Measurements from ENCODE around the gene MBD5.

MBD5 gene

GRCh38 chr2:148110184-148110583 is 89.3 kb downstream of the MBD5 start:
- DNase-seq (ENCODE audit: low read depth in 2 of 2), result no peak

DNA sequence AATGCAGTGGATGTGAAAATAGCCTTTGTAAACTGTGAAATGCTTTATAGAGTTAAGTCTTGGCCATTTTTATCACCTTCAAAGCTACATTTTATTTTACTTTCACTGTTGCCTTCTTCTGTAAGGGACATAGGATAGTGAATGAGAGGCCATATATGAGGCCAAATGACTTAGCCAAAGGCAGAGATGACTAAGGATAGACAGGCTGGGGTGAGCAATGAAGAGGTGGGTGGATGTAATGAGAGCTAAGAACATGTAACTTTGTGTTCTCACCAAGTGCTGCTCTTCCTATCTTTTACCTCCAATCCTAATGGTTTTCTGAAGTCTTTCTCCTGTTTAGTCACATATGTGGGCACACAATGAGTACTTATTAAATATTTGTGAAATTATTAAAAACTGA is 101.9 kb downstream of the MBD5 start:
- DNase-seq (ENCODE audit: low read depth in 2 of 2), result no peak

DNA sequence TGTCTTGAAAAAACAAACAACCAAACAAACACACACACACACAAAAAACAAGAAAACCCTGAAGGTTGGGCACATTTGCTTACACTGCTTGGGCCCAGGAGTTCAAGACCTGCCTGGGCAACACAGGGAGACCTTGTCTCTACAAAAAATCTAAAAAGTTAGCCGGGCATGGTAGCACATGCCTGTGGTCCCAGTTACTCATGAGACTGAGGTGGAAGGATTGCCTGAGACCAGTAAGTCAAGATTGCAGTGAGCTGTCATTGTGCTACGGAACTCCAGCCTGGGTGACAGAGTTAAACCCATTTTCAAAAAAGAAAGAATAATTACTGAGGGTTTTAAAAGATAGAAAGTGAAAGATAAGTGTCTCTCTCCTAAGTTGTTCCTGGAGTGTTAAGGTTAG is 103.4 kb downstream of the MBD5 start:
- DNase-seq (ENCODE audit: low read depth in 2 of 2), result no peak

DNA sequence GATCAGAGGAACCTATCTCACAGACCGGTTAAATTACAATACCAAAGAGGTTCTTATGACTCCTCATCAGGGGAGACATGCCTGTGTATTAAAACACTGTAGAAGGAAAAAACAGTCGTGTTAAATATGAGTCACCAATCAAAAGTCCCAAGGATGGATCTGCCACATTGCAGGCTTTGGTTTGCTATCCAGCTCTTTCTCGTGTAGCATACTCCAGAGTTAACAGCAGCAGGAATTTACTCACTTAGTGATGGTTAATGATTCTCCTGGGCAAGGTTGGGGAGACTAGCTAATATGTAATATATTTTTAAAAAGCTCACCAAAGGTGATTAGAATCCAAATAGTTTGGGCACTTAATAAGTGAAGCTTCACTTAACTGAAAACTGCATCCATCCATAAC is 109.7 kb downstream of the MBD5 start:
- DNase-seq (ENCODE audit: low read depth in 2 of 2), result no peak

- DNase-seq (ENCODE audit: low read depth in 2 of 2), result no peak
Measured at GRCh38 chr2:148132412-148132811, 111.5 kb downstream of the MBD5 start.

DNA sequence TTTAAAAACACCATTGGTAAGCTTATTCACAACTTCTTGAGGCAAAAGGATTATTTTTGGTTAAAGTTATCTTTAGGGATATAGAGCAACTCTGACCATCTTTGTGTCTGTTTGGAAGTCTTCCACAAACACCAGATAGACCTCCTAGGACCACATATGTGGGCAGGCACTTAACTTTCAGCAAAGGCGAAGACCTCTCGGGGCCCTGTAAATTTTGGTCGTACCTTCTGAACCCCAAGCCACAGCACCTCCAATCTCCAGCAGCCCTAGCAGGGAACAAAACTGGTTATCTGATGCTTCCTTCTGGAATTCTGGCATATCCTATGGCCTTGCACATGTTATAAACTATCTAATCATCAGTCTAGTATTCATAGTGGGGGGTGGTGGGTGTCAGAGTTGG is 114.8 kb downstream of the MBD5 start:
- no peak for DNase-seq (ENCODE audit: low read depth in 2 of 2)

GRCh38 chr2:148136441-148136840 is 115.5 kb downstream of the MBD5 start:
- no peak for DNase-seq (ENCODE audit: low read depth in 2 of 2)

GRCh38 chr2:148161909-148162435 is 141.1 kb downstream of the MBD5 start:
- no peak for DNase-seq (ENCODE audit: low read depth in 2 of 2)

GRCh38 chr2:148162871-148163270 is 142.0 kb downstream of the MBD5 start:
- DNase-seq (ENCODE audit: low read depth in 2 of 2), result no peak

- DNase-seq (ENCODE audit: low read depth in 2 of 2), result no peak
Measured at GRCh38 chr2:148165975-148166374, 145.1 kb downstream of the MBD5 start.

DNA sequence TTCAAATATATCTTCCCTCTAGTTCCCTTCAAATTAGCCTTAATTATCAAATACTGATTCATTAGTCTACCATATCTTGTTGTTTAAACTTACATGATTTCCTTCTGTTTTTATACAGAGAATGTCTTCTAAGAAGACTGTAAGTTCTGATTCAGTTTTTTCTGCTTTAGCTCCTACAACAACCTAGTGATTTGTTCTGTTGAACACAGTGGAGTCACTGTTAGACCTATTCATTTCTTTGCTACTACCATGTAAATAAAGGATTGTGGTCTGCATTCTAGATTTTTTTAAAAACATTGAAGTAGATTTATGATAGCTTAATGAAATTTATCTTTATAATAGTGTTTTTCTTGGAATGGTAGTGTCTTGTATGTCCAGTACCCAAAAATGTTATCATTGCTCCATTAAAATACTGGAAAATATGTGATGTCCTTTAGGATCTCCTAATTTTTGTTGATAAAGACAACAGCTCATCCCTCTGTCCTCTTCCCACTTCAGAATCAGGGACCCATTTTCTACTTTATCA is 146.4 kb downstream of the MBD5 start:
- DNase-seq (ENCODE audit: low read depth in 2 of 2), result no peak

- no peak for DNase-seq (ENCODE audit: low read depth in 2 of 2)
Measured at GRCh38 chr2:148167855-148168254, 147.0 kb downstream of the MBD5 start.

DNA sequence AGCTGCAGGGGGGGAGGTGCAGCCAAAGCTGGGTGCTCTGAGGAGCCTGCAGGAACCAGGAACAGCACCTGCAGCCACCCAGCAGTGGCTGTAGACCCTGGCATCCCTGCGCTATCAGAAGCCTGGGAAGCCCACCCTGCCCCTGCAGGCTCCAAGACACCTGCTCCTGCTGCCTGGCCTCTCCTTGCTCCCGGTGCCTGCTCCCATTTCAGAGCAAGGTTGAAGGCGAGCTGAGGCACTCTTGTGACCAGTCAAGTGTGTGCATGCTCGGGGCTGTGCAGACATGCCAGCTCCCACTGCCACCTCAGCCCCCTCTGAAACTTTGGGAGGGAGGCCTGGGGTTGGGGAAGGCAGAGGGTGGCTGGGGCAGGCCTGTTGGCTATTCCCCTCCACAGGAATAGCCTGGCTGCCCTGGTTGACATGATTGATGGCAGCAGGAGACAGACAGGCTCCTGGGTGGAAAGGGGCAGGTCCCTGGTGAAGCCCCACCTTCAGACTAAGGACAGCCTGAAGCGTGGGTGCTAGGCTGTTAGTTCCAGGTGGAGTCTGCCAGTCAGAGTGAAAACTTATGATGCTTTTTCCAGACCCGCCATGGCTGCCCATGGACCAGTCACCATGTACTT is 151.4 kb downstream of the MBD5 start:
- DNase-seq (ENCODE audit: low read depth in 2 of 2), result no peak

DNA sequence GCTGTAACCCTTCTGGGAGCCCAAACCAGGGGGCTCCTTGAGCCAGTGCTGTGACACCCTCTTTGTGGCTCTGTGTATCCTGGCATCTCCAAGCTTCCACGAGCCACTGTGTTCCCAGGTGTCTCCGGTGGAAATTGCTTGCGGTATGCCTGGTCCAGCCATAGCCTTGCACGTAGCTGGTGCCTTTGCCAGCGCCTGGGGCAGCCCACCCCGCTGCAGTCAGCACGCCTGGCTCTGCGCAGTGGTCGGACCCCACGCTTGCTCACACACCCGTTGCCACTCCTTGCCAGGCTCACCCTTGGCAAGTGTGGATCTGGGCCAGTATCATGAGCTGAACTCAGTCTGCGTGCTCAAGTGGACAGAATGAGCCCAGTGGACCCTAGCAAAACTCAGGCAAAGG is 152.3 kb downstream of the MBD5 start:
- no peak for DNase-seq (ENCODE audit: low read depth in 2 of 2)

GRCh38 chr2:148177559-148177958 is 156.7 kb downstream of the MBD5 start:
- DNase-seq (ENCODE audit: low read depth in 2 of 2), result no peak

- DNase-seq (ENCODE audit: low read depth in 2 of 2), result no peak
Measured at GRCh38 chr2:148179724-148180123, 158.8 kb downstream of the MBD5 start.

DNA sequence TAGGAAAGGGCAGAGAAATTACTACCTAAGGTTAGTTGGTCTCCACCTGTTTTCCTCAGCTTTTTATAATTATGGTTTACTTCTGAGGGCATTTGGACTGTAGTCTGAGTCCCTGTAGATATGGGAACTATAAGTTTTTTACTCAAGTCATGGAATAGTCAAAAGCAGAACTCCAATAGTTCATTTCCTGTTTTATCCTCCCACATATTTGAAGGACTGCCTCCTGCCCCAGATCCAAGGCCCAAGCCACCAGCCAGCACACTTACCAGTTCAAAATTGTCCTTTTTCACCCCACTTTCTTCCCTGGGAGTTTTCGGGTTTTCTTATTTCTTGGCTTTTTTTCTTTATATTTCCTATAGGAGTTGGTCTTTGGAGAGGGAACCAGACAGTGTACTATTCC is 164.1 kb downstream of the MBD5 start:
- no peak for DNase-seq (ENCODE audit: low read depth in 2 of 2)

DNA sequence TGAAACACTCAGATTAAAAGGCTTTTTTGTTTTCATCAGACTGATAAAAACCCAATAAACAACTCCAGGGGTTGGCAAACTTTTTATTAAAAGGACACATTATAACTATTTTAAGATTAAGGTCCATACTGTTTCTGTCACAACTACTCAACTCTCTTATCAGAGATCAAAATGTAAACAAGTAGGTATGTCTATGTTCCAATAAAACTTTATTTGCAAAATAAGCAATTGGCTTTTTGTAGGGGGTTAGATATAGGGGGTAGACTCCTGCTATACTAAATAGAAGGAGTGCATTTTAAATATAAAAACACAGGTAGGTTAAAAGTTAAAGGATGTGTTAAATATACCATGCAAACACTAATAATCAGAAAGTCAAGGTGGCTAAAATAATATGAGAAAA is 174.0 kb downstream of the MBD5 start:
- no peak for DNase-seq (ENCODE audit: low read depth in 2 of 2)

- DNase-seq (ENCODE audit: low read depth in 2 of 2), result no peak
Measured at GRCh38 chr2:148201075-148202004, 180.4 kb downstream of the MBD5 start.

DNA sequence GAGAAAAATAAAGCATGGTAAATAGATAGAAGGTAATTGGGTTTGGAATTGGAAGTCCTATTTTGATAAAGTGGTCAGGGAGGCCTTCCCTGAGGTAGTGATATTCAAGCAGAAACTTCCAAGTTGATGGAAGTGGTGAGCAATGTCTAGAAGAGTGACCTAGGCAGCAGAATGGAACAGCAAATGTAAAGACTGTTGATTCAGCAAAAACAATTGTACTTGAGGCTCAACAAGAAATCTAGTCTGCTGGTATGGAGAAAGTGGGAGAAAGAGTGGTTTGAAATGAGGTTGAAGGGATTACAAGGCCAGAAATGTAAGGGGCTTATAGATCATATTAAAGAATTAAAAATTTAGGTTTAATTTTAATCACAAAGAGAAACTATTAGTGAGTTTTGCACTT is 181.3 kb downstream of the MBD5 start:
- DNase-seq (ENCODE audit: low read depth in 2 of 2), result no peak

GRCh38 chr2:148207111-148207510 is 186.2 kb downstream of the MBD5 start:
- no peak for DNase-seq (ENCODE audit: low read depth in 2 of 2)

DNA sequence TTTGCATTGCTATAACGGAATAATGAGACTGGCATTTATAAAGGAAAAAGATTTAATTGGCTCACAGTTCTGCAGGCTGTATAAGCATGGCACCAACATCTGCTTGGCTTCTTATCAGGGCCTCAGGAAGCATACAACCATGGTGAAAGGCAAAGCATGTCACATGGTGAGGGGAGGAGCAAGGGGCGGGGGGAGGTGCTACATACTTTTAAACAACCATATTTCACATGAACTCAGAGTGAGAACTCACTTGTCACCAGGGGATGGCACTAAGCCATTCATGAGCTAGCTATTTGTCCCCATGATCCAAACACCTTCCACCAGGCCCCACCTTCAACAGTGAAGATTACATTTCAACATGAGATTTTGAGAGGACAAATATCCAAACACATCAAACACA is 188.7 kb downstream of the MBD5 start:
- no peak for DNase-seq (ENCODE audit: low read depth in 2 of 2)
